GM18499 (cell line): Measurements from ENCODE around the gene UPK3B.
"Not testable (repeated sequence)": the region's sequence is repeated elsewhere in the genome, so short reads cannot be mapped to it uniquely, and the experiment has no call there.

Experiments
- ATAC-seq: cut with Tn5 transposase; IDR thresholded peaks from one replicate; pipeline ENCODE4 v1.9.1; 2021; ENCODE audit warnings: moderate number of reproducible peaks; ENCODE audit not compliant: insufficient read depth, unreplicated experiment

Gene UPK3B

DNA sequence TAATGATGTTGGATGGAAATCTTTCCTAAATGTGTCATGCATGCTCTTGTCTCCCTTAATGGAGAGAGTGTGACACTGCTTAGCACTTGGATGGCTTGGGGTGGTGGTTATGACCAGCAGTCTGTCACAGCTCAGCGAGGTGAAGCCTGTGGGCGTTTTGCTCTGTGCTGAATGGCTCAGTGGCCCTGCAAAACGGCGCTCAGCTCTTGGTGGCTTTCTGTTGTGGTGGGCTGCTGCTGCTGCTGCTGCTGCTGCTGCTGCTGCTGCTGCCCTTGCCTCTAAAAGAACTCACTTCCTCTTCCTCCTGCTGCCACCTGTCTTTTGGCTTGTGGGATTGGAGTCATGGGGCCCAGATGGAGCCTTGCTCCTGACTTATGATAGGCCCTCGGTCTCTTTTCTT, 23.7 kb upstream of the UPK3B start:
- ATAC-seq = peak; percentile 97

DNA sequence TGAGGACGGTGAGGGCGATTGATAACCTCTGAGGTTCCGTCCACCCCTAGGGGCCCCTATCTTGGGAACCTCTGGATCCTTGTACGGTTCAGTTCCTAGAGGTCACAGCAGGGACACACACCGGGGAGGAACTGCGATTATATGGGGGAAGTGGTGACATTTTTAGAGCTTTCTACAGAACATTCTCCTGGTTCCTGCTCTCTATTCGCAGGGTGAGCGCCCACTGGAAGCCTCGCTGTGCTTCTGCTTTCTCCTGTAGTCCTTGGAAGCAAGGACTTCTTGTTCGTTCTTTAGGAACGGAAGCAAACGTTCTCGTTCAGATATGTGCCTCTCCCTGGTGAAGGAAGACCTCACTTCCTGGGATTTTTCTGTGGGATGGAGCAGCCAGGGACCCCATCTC, 22.4 kb upstream of the UPK3B start:
- ATAC-seq = not testable (repeated sequence)

- ATAC-seq = not testable (repeated sequence)
Observed at GRCh38 chr7:76492139-76492538, 18.2 kb upstream of the UPK3B start.

DNA sequence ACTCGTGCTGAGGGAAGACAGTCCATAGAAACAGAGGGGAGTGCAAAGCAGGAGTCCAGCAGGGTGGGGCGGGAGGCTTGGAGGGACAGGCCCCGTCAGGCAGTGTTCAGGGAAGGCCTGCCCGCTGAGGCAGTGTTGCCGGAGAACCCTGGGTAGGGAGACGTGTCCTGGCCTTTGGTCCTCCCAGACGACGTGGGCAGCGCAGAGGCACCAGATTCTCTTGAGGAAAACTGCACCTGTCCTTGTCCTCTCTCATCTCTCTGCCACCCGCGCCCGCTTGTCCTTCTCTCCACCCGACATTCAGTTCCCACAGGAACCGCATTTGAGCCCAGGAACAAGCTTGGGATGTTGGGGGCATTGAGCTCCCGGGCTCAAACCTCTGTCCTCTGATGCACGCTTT, 14.6 kb upstream of the UPK3B start:
- ATAC-seq = not testable (repeated sequence)

DNA sequence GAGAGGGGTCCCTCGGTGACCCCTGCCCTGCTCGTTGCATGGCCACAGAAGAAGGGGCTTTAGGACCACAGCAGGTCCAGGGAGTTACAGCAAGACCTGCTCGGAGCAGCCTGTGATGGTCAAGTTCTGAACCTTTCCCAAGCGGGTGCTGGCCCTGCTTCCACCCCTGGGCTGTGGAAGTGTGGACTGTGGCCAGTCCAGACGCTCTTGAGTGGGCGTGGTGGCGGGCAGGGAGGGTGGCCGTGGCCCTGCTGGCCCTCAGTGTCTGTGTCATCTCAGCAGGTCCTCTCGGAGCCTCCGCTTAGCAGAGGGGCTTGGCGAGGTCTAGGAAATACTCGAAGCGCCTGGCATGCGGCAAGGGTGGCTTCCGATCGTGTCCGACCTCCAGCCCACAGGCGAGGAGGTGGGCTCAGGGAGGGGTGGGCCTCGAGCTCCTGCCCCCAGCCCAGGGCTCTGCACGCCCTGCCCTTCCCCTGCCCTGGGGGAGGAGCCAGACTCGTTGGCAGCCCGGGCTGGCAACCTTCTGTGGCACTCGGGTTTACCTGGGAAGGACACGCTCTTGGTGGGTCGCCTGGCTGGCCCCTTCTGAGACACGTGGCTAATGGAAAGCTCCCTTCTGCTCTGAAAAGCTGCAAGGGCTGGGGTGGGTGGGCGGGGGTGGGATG, 12.3 kb upstream of the UPK3B start:
- not testable (repeated sequence) for ATAC-seq

GRCh38 chr7:76498583-76499200, 11.7 kb upstream of the UPK3B start:
- ATAC-seq = not testable (repeated sequence)

- not testable (repeated sequence) for ATAC-seq
Observed at GRCh38 chr7:76499201-76499923, 11.0 kb upstream of the UPK3B start.

GRCh38 chr7:76499924-76500241, 10.5 kb upstream of the UPK3B start:
- not testable (repeated sequence) for ATAC-seq

DNA sequence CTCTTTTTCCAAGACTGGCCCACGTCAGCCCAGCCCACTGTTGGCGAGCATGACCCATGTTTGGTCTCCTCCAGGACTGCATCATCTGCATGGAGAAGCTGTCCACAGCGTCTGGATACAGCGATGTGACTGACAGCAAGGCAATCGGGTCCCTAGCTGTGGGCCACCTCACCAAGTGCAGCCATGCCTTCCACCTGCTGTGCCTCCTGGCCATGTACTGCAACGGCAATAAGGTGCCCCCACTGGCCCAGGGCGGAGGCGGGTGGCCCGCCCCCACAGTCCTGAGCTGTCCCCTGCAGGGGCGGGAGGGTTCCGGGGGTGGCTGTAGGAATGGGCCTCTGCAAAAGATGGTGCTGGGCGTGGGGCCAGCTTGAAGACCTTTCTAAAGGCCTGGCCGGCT, 8.1 kb upstream of the UPK3B start:
- ATAC-seq = not testable (repeated sequence)

- ATAC-seq = not testable (repeated sequence)
Observed at GRCh38 chr7:76502836-76503235, 7.5 kb upstream of the UPK3B start.

- not testable (repeated sequence) for ATAC-seq
Observed at GRCh38 chr7:76503244-76503643, 7.1 kb upstream of the UPK3B start.

- not testable (repeated sequence) for ATAC-seq
Observed at GRCh38 chr7:76504351-76505167, 5.8 kb upstream of the UPK3B start.

DNA sequence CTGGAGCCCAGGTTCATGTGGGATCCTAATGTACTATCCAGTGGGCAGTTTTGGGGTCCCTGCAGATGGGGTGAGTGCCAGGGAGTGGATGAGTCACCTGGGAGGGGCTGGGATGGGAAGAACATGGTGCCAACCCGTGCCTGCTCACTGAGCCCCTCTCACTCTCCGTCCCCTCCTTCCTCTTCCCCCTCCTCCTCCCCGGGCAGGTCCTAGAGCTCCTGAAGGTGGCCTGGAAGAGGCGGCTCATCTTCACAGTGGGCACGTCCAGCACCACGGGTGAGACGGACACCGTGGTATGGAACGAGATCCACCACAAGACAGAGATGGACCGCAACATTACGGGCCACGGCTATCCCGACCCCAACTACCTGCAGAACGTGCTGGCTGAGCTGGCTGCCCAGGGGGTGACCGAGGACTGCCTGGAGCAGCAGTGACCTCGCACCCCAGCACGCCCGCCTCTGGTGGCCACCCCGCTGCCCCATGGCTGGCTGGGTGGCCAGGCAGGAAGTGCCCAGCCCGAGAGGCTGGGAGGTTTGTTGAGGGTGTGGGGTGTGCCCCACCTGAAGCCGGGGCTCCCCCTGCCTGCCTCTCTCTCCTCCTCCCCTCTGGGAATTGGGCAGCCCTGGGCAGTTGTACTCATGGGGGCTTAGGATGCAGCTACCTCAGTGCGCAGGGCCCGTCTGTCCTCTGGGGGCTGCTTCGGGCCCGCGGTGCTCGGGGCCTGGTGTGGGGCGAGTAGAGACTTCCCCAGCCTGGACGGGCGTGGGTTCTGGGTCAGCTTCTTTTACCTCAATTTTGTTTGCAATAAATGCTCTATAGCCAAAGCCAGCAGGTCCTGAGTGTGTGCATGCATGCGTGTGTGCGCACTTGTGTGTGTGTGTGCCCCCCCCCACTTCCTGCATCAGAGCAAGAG, 4.9 kb upstream of the UPK3B start:
- no peak for ATAC-seq

GRCh38 chr7:76506081-76506440, 4.3 kb upstream of the UPK3B start:
- ATAC-seq = no peak

GRCh38 chr7:76506643-76507042, 3.7 kb upstream of the UPK3B start:
- not testable (repeated sequence) for ATAC-seq

DNA sequence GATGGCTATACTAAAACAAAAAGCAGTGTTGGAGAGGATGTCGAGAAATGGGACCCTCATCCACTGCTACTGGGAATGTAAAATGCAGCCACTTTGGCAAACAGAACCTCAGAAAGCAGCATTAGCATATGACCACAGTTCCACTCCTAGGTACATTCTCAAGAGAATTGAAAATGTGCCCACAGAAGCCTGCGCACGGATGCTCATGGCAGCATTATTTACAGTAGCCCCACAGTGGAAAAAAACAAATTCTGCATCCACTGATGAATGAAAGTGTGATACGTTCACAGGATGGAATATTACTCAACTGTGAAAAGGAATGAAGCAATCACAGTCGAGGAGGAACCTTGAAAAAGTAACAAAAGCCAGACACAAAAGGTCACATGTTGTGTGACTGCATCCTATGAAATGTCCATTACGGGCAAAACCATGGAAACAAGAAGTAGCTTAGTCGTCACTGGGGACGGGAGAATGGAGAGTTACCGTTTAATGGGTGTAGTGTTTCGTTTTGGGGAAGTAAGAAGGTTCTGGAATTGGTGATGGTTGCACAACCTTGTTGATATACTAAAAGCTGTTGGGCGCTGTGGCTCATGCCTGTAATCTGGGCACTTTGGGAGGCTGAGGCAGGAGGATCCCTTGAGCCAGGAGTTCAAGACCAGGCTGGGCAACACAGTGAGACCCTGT, 2.5 kb upstream of the UPK3B start:
- no peak for ATAC-seq

GRCh38 chr7:76511200-76511910, 1.0 kb downstream of the UPK3B start:
- ATAC-seq = not testable (repeated sequence)
